Right lobe of liver (tissue), 6 donors: Measurements from ENCODE around the gene GNB5. TPM values are rescaled to one million over a fixed set of nuclear protein-coding genes. Genes with fewer than 3 reads are reported as not detected.

Experiments used
- ATAC-seq, 4 donors: fragments of 200-7000 bp; cut with Tn5 transposase; one replicate each; pipeline ENCODE4 v1.9.1; 2020; ENCODE audit warnings: mild to moderate bottlenecking in 4 of 4, moderate library complexity in 4 of 4
- DNase-seq, 3 donors: peaks; one replicate each; pipeline ENCODE4 v3.0.0-alpha.2; 2020
- H3K27ac ChIP-seq, 3 donors: fragments of 200-600 bp; one replicate each; pipeline ENCODE4 v1.8.0; 2022
- H3K27me3 ChIP-seq, 2 donors: fragments of 200-600 bp; one replicate each; pipeline ENCODE4 v1.8.0; 2022
- H3K36me3 ChIP-seq, 4 donors: fragments of 200-600 bp; sonication (generic) in 1 of 4; one replicate each; pipeline versions ENCODE4 v1.5.1 to v1.8.0; 2017 to 2022; ENCODE audit warnings: control low read depth in 1 of 4
- H3K4me1 ChIP-seq, 4 donors: fragments of 200-600 bp; sonication (generic) in 1 of 4; one replicate each; pipeline versions ENCODE4 v1.5.1 to v1.8.0; 2017 to 2022; ENCODE audit warnings: control low read depth in 1 of 4
- H3K4me3 ChIP-seq, 3 donors: fragments of 200-600 bp; one replicate each; pipeline ENCODE4 v1.8.0; 2022
- H3K9me3 ChIP-seq, 4 donors: fragments of 200-600 bp; sonication (generic) in 1 of 4; one replicate each; pipeline versions ENCODE4 v1.5.1 to v1.8.0; 2017 to 2022; ENCODE audit warnings: control low read depth in 1 of 4
- POLR2A ChIP-seq: fragments of 450-650 bp; IDR thresholded peaks from one replicate; pipeline ENCODE4 v1.6.1; 2017; ENCODE audit warnings: antibody characterized with exemption, mild to moderate bottlenecking
- WGBS: methylation state at CpG from one replicate; pipeline ENCODE4 v1.1.6; 2018; ENCODE audit warnings: low coverage, low lambda C conversion rate; ENCODE audit not compliant: insufficient coverage; ENCODE audit errors: missing lambda C conversion rate; 5-methylcytosine and 5-hydroxymethylcytosine counted together
- intact Hi-C, 2 donors: fragments of 100-400 bp; cut with DNase I; formaldehyde crosslinking; loops; one replicate each; pipeline versions ENCODE4 v1.11.2 to v1.14.1; 2022
- total RNA-seq, 6 experiments: library from RNA; depleted of rRNA in 2 of 6; stranded (reverse); fragments of >200 nt in 2 of 6; fragmentation: NEBNext Ultra II Directional in 3 of 6; extraction: Animal tissue kit (Norgen Biotek cat#: 25700) in 3 of 6; gene quantifications; one replicate each; pipeline versions ENCODE4 v1.1.0 to v1.2.4, GENCODE V29; 2016 to 2023
- TF ChIP-seq, protein P1 (sequence below), 4 donors: fragments of 200-600 bp in 3 of 4; fragments of 450-650 bp in 1 of 4; IDR thresholded peaks; one replicate each; pipeline versions ENCODE4 v1.5.1 to v1.8.0; 2016 to 2022; ENCODE audit warnings: antibody characterized with exemption in 4 of 4, mild to moderate bottlenecking in 2 of 4
- donor health status: DM: no; HTN: yes; CAD: no.
- donor health status: DM: no; HTN: no; CAD: no.
- donor health status: DM: no; HTN: no; CAD: no.
- donor health status: DM: no; HTN: yes; CAD: no.
- donor health status: DM: no; HTN: yes; CAD: no.

Gene GNB5
- total RNA-seq, 6 experiments from 2014 or later: 11.1 to 34.5 (median 16.5) TPM

DNA sequence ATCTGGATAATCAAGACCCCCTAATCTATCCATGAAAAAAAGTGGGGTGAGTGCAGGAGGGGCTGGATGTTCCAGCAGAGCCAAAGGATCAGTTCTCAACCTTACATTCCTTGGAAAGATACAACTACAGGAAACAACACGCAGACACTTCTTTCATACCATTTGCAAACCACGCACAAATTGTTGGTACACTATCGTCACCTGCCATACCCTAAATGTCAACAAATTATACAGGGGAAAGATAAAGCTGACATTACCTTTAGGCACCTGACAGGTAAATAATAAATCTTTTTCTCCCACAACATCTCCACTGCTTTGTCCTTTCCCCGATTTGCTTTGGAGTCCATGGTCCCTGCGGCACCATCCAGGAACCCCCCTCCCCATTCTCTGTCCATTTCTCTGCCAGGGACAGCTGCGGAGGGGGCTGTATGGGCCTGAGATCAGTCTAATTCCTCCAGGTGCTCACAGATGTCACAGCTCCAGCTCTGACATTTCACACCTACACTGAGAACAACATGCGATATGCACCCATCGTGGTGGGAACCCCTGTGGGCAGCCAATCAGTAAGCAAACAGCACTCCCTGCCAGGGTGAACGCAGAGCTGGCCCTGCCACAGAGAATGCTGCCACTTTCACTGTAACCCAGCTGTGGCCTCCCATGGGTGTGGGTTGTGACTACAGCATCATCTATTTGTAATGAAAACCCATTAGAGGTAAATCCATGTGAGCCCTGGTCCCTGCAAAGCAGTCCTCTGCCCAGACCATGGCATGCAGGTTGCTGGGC, 41.0 kb downstream of the GNB5 start:
- TF ChIP-seq POLR2A: no peak
- TF ChIP-seq, protein P1, sequence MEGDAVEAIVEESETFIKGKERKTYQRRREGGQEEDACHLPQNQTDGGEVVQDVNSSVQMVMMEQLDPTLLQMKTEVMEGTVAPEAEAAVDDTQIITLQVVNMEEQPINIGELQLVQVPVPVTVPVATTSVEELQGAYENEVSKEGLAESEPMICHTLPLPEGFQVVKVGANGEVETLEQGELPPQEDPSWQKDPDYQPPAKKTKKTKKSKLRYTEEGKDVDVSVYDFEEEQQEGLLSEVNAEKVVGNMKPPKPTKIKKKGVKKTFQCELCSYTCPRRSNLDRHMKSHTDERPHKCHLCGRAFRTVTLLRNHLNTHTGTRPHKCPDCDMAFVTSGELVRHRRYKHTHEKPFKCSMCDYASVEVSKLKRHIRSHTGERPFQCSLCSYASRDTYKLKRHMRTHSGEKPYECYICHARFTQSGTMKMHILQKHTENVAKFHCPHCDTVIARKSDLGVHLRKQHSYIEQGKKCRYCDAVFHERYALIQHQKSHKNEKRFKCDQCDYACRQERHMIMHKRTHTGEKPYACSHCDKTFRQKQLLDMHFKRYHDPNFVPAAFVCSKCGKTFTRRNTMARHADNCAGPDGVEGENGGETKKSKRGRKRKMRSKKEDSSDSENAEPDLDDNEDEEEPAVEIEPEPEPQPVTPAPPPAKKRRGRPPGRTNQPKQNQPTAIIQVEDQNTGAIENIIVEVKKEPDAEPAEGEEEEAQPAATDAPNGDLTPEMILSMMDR (IDR thresholded peaks at IDR 0.05): no peak
- no peaks in the 10 kb centered on the region for H3K27me3 ChIP-seq
- intact Hi-C loops: no loop called here
- no peaks in the 10 kb centered on the region for H3K4me1 ChIP-seq
- H3K9me3 ChIP-seq: no peaks in the 10 kb centered on the region
- no peak overlapping the region for H3K4me3 ChIP-seq
- ATAC-seq (no peak), DNase-seq (no peak)
- peaks cover 0 to 2% (median 0%) of the 10 kb centered on the region in 4 donors for H3K36me3 ChIP-seq
- 86% methylated on average over 8 of the region's 9 CpGs for WGBS
- H3K27ac ChIP-seq: no peak overlapping the region

DNA sequence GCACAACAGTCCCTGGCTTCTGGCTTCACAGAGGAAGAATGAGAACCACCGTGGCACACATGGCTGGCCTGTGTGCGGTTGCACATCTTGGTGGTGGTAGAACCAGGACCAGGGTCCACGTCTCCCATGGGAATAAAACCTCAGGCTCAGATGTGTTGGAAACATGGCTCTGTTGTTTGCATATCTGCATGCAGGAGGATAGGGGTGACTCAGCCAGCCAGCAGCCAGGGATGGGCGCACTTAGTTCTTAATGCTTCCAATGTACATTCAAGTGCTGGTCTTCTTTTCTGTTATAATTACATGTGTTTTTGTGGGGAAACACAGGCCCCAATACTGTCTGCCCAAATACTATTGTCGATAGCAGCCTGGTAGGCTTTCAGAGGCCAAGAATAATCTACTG, 42.8 kb downstream of the GNB5 start:
- ATAC-seq (no peak), DNase-seq (no peak)
- Histone ChIP-seq H3K4me3 (no peak overlapping the region), H3K4me1 (no peaks in the 10 kb centered on the region), H3K36me3 (peaks cover 0 to 2% (median 0%) of the 10 kb centered on the region in 4 donors), H3K9me3 (no peaks in the 10 kb centered on the region), H3K27ac (no peak overlapping the region), H3K27me3 (no peaks in the 10 kb centered on the region)
- intact Hi-C loops: no loop called here
- TF ChIP-seq, protein P1 (IDR thresholded peaks at IDR 0.05): no peak
- TF ChIP-seq POLR2A: no peak
- WGBS: 100% methylated on average over 3 of the region's 5 CpGs

DNA sequence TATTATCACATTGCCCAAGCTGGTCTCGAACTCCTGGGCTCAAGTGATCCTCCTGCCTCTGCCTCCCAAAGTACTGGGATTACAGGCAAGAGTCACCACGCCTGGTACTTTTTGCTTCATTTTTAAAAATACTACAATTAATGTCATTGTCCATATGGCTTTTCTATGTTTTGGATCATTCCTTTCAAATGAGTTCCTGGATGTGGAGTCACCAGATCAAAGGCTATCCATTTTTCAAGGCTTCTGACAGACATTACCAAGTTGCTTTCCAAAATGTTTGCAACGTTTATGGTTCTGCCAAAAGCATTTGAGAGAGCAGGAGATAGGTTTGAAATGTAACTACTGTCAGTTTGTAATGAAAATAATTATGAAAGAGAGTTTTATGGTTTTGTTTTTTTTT, 44.4 kb downstream of the GNB5 start:
- TF ChIP-seq POLR2A: no peak
- TF ChIP-seq, protein P1 (IDR thresholded peaks at IDR 0.05): no peak
- intact Hi-C loops: no loop called here
- WGBS: 72% methylated on average over 3 of the region's 3 CpGs
- no peak for ATAC-seq
- no peaks in the 10 kb centered on the region for H3K4me1 ChIP-seq
- no peaks in the 10 kb centered on the region for H3K27me3 ChIP-seq
- no peak overlapping the region for H3K4me3 ChIP-seq
- peaks cover 0 to 2% (median 0%) of the 10 kb centered on the region in 4 donors for H3K36me3 ChIP-seq
- no peak overlapping the region for H3K27ac ChIP-seq
- no peaks in the 10 kb centered on the region for H3K9me3 ChIP-seq
- DNase-seq: no peak

DNA sequence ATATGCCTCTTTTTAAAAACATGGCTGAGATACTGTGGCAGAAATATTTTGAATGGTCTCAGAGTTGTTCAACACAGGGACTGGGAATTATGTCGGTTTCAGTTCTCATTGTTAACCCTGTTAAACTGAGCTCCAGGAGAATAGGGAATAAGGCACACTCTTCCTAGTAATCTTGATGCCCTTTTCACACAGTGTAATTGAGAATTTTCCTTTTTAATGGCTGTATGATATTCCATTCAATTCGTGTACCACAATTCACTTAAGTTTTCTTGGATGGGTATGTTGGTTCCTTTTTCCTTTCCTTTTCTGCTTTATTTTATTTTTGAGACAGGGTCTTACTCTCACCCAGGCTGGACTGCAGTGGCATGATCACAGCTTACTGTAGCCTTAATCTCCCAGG, 44.9 kb downstream of the GNB5 start:
- no peak for ATAC-seq
- Histone ChIP-seq H3K27ac (no peak overlapping the region), H3K4me3 (no peak overlapping the region), H3K36me3 (peaks cover 0 to 2% (median 0%) of the 10 kb centered on the region in 4 donors), H3K9me3 (no peaks in the 10 kb centered on the region), H3K4me1 (no peaks in the 10 kb centered on the region), H3K27me3 (no peaks in the 10 kb centered on the region)
- DNase-seq: no peak
- intact Hi-C loops: no loop called here
- WGBS: 76% methylated on average over 2 of the region's 2 CpGs
- no peak for TF ChIP-seq POLR2A

DNA sequence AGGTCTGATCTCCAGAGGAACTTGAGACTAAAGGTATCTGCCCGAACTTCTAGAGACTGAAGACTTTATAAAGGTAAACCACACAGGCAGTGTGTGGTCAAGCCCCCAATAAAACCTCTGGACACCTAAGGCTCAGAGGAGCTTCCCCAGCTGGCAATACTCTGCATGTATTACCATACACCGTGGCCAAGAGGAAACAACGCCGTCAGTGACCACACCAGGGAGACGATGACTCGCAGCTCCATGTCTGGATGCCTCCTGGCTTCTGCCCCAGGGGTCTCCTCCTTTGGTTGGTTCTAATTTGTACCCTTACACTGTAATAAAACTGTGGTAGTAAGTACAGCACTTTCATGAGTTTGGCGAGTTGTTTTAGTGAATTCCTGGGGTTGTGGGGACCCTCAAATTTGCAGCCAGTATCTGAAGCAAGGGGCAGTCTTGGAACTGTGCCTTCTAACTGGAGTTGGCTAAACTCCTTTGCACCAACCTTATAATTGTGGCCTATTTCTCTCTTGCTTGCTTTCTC, 46.5 kb downstream of the GNB5 start:
- ATAC-seq (no peak), DNase-seq (no peak)
- Histone ChIP-seq H3K27ac (no peak overlapping the region), H3K36me3 (peaks cover 0 to 2% (median 0%) of the 10 kb centered on the region in 4 donors), H3K4me3 (no peak overlapping the region), H3K27me3 (no peaks in the 10 kb centered on the region), H3K9me3 (no peaks in the 10 kb centered on the region), H3K4me1 (no peaks in the 10 kb centered on the region)
- WGBS: 94% methylated on average over 4 of the region's 7 CpGs
- TF ChIP-seq, protein P1 (IDR thresholded peaks at IDR 0.05): no peak
- TF ChIP-seq POLR2A: no peak
- intact Hi-C loops: no loop called here
